Activated naive CD4-positive, alpha-beta T cell treated with anti-CD3 and anti-CD28 coated beads for 36 hours (primary cell): ENCODE data around the gene BDP1. TPM values are rescaled to one million over a fixed set of nuclear protein-coding genes. Genes with fewer than 3 reads are reported as not detected.
"Not testable (repeated sequence)": the region's sequence is repeated elsewhere in the genome, so short reads cannot be mapped to it uniquely, and the experiment has no call there.

Experiments used
- CTCF ChIA-PET: fragments of 350-600 bp; sonication (Branson Sonifier 250); formaldehyde crosslinking; loops from one replicate; lab custom pipeline; 2021; ENCODE audit warnings: antibody characterized with exemption; lab: Charles Lee
- DNase-seq: peaks from one replicate; pipeline ENCODE4 v3.0.0-alpha.2; 2020
- H3K27ac Mint-ChIP-seq: one replicate; pipeline ENCODE4 v1.8.0; 2021; ENCODE audit warnings: mild to moderate bottlenecking, mixed read lengths
- H3K27me3 Mint-ChIP-seq: one replicate; pipeline ENCODE4 v1.8.0; 2021; ENCODE audit warnings: low read depth, mixed read lengths
- H3K36me3 Mint-ChIP-seq: one replicate; pipeline ENCODE4 v1.8.0; 2021; ENCODE audit warnings: low read depth, mixed read lengths
- H3K4me1 Mint-ChIP-seq: one replicate; pipeline ENCODE4 v1.8.0; 2021; ENCODE audit warnings: low read depth, mixed read lengths
- H3K4me3 Mint-ChIP-seq: one replicate; pipeline ENCODE4 v1.8.0; 2021; ENCODE audit warnings: mild to moderate bottlenecking, moderate library complexity, mixed read lengths
- H3K9me3 Mint-ChIP-seq: one replicate; pipeline ENCODE4 v1.8.0; 2021; ENCODE audit warnings: mixed read lengths
- intact Hi-C: fragments of 100-400 bp; cut with micrococcal nuclease; formaldehyde crosslinking; loops from one replicate; pipeline ENCODE4 v1.15.1; 2023
- total RNA-seq, 2 experiments: library from RNA; stranded (reverse); gene quantifications; one replicate each; pipeline ENCODE4 v1.2.3, GENCODE V29; 2021

BDP1 gene, protein sequence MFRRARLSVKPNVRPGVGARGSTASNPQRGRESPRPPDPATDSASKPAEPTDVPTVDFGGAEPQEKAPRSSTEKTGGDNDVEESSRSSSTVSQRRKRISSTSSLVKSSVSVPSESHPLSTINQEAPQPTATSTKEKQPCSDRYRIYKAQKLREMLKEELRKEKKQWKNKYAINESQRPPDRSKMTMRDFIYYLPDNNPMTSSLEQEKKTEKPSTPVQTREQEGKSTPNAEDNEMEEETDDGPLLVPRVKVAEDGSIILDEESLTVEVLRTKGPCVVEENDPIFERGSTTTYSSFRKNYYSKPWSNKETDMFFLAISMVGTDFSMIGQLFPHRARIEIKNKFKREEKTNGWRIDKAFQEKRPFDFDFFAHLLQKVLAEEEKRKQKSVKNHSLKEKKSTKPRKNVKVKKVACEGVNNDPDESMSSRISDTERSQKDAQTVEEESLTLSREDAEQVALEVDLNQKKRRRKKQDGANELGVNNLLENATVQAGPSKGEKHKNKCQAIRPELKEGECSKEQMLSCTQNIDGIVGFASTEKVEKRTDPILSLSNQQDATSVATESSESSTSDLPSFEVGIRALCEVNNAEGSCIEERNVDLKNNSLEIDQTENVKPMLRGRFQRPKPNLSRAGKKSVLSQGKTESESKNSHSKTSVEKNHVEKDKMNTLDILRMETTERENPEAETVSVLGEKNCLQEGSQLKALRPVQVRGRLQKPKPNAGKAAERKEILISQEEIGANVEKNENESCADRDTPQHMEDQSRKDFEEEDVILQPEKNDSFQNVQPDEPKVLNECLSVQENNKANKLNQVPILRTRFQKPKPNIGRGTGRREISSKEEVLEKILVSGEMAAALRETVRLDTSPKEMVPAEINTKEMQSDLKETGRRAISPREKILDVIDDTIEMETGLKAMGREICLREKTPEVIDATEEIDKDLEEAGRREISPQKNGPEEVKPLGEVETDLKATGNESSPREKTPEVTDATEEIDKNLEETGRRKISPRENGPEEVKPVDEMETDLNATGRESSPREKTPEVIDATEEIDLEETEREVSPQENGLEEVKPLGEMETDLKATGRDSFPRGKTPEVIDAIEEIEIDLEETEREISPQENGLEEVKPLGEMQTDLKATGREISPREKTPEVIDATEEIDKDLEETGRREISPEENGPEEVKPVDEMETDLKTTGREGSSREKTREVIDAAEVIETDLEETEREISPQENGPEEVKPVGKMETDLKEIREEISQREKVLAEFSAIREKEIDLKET (N-terminal part only)
- total RNA-seq = 10 to 100 TPM; 20.6 to 20.8 TPM

DNA sequence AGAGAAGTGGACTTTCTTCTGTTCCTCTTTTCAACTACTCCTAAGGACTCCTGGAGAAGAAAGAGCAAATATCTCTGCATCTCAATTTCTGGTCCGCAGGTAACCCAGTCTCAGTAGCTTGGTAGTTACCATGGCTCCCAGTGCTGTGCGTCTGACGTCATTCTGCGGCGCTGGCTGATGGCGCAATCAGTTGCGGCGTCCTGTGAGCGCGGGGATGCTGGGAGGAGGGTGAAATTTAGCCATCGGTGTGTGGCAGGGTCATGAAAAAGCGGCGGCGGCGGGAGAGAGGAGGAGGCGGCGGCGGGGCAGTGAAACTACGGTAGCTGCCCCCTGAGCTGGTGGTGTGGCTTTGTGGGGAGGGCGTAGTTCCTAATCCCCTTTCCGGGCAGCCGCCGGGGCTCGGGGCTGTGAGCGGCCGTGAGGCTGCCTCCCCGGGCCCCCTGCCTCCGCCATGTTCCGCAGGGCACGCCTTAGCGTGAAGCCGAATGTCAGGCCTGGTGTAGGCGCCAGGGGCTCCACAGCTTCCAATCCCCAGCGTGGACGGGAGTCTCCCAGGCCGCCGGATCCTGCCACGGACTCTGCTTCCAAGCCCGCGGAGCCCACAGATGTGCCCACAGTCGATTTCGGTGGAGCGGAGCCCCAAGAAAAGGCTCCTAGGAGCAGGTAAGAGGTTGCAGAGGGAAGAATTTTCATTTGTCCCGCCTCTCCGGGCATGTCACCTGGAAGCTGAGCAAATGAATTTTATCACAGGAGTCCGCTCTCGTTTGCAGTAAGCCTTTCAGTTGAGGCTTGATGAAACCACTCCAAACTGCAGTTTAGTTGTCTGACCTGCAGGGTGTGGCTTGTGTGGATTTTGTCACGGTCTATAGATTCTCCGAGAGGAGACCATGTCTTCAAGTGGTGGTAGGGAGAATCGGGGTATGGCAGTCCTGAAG is at the start of gene BDP1:
BDP1 (plus strand) TSS at position 225 of the 935 bp plus-strand sequence; CDS start at position 452, 227 bp downstream.
- CTCF ChIA-PET = no interaction called here
- Mint-ChIP-seq H3K27ac (peak within 1 kb of the TSS; percentile 95), H3K4me1 (peaks cover 20% of the 10 kb centered on the region), H3K4me3 (peak within 1 kb of the TSS; percentile 92), H3K36me3 (peaks cover 13% of the 10 kb centered on the region), H3K9me3 (no peaks in the 10 kb centered on the region), H3K27me3 (peaks cover 3% of the 10 kb centered on the region)
- DNase-seq = peak; percentile 99
- intact Hi-C loops = loop anchor here (1.0 to 5.0 kb wide), 5 partner anchors 8 to 852 kb away; partner anchors contain the start of gene MCCC2

DNA sequence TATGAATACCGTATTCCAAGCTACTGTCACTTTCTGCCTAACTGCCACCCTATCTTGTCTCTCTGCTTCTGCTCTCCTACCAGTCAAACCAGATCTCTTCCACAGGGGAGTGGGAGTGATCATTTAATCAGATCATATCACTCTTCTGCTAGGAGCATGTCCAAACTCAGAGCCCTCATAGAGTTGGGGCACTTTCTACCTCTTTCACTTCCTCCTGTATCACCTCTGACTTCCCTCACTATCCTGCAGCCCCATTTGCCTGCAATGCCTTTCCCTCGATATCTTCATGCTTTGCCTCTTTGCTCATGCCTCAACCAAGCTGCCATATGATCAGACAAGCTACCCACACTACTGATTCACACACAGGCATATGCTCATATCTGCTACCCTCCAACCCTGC is 45.4 kb upstream of the BDP1 start:
- H3K36me3 Mint-ChIP-seq, CTCF ChIA-PET, DNase-seq, H3K4me1 Mint-ChIP-seq, intact Hi-C loops, H3K27ac Mint-ChIP-seq, H3K9me3 Mint-ChIP-seq, H3K4me3 Mint-ChIP-seq: not testable (repeated sequence)
- peaks cover 23% of the 10 kb centered on the region for H3K27me3 Mint-ChIP-seq

DNA sequence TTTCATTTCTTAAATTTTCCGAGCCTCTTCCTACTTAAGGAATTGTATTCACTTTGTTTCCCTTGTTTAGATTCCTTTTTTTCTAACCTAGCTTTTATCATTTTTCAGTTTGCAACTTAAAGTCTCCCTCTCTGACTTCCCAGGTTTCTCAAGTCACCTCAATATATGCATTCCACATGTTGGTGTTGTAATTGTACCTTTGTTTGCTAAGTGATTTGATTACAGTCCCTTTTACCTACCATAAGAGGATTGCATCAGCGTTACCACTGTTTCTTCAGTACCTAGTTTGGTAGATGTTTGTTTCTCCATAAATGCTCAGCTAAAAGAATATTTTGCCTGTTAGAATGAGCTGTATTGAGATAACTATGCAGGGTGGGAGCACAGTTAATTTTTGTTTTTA is 39.8 kb upstream of the BDP1 start:
- H3K9me3 Mint-ChIP-seq, H3K4me1 Mint-ChIP-seq, H3K36me3 Mint-ChIP-seq, H3K27ac Mint-ChIP-seq, H3K4me3 Mint-ChIP-seq, CTCF ChIA-PET, DNase-seq, intact Hi-C loops: not testable (repeated sequence)
- peaks cover 20% of the 10 kb centered on the region for H3K27me3 Mint-ChIP-seq

DNA sequence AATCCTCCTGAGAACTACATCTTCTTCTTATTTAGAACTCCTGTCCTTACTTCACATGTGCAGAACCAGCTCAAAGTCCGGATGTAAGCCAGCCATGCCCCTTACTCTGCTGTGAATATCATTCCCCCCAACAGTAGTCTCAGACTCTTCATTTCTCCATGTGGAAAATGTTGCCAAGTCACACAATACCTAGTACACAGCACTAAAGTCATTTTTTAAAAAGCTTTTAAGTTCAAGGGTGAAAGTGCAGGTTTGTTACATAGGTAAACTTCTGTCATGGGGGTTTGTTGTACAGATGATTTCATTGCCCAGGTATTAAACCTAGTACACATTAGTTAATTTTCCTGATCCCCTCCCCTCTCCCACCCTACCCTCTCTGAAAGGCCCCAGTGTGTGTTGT is 37.4 kb upstream of the BDP1 start:
- H3K4me1 Mint-ChIP-seq, H3K4me3 Mint-ChIP-seq, DNase-seq, CTCF ChIA-PET, H3K27ac Mint-ChIP-seq, H3K36me3 Mint-ChIP-seq, intact Hi-C loops, H3K9me3 Mint-ChIP-seq: not testable (repeated sequence)
- H3K27me3 Mint-ChIP-seq = peaks cover 11% of the 10 kb centered on the region

- H3K4me1 Mint-ChIP-seq, intact Hi-C loops, H3K4me3 Mint-ChIP-seq, DNase-seq, H3K9me3 Mint-ChIP-seq, H3K27me3 Mint-ChIP-seq, H3K36me3 Mint-ChIP-seq, H3K27ac Mint-ChIP-seq, CTCF ChIA-PET: not testable (repeated sequence)
Observed at GRCh38 chr5:71421278-71421677, 34.2 kb upstream of the BDP1 start.

DNA sequence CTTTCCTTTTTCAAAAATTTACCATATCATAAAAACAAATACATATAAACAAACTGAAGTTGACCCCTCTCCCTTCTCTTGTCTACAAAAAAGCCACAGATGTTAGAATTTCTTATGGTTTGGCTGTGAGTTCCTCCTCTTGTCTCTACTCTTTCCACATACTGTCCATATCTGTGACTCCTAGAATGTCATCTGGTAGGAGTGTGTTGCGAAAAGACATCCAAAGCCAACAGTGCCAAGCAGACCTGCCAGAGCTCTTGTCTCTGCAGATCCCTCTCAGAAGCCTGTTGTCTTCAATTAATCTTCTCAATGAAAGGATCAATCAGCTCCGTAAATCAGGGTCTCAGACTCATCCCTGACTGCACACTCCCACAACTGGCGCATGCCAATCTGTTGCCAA is 31.6 kb upstream of the BDP1 start:
- H3K4me1 Mint-ChIP-seq, H3K9me3 Mint-ChIP-seq, CTCF ChIA-PET, intact Hi-C loops, H3K36me3 Mint-ChIP-seq, H3K27me3 Mint-ChIP-seq, DNase-seq, H3K27ac Mint-ChIP-seq, H3K4me3 Mint-ChIP-seq: not testable (repeated sequence)

DNA sequence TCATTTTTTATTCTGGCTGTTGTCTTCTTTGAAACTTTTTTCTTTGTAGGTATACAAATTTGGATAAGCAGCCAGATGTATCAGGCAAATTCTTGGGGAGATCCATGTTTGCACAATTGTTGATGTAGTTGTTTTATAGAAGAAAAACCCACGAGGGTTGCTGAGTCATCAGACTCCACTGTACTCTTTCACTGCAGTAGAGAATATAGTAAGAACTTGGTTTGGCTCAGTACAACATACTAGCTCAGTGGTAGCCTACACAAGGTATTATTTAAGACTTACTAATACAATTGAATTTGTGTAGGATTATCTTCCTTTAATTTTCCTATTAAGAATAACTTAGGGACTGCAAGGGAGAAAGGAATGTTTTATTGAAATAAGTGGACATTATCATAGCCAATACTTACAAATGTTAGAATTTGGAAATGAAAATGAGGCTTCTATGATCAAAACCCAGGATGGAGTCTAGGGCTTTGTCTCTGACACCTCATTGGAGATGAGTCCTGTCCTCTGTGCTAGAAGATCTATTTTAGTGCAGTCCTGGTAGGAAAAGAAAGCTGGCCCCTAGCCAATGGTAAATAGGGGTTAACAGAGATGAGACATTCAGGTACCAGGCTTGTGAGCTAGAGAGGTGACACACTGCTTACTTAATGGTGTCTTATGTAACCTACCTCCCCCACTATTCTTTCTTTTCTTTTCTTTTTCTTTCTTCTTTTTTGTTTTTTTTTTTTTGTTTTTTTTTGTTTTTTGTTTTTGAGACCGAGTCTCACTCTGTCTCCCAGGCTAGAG is 28.6 kb upstream of the BDP1 start:
- H3K4me3 Mint-ChIP-seq, H3K9me3 Mint-ChIP-seq, H3K27me3 Mint-ChIP-seq, DNase-seq, H3K36me3 Mint-ChIP-seq, H3K4me1 Mint-ChIP-seq, CTCF ChIA-PET, H3K27ac Mint-ChIP-seq, intact Hi-C loops: not testable (repeated sequence)

DNA sequence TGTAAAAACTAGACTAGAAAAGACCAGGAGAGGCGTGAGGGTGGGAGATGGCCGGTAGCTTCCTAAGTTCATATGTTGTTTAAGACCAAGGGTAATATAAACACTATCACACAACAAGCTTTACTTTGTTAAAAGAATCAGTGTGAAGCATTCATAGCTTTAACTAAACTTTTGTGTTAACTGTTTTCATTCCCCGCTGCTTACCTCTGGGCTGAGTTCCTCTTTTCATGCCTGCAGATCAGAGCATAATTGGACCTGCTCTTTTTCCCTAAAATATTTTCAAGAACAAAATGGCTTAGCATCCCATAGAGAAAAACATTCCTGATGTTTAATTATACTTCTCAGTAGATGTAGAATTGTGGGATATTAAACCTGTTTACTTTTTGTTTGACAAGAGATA is 23.0 kb upstream of the BDP1 start:
- H3K4me1 Mint-ChIP-seq, H3K9me3 Mint-ChIP-seq, H3K36me3 Mint-ChIP-seq, H3K27ac Mint-ChIP-seq, intact Hi-C loops, CTCF ChIA-PET, H3K4me3 Mint-ChIP-seq, DNase-seq, H3K27me3 Mint-ChIP-seq: not testable (repeated sequence)

DNA sequence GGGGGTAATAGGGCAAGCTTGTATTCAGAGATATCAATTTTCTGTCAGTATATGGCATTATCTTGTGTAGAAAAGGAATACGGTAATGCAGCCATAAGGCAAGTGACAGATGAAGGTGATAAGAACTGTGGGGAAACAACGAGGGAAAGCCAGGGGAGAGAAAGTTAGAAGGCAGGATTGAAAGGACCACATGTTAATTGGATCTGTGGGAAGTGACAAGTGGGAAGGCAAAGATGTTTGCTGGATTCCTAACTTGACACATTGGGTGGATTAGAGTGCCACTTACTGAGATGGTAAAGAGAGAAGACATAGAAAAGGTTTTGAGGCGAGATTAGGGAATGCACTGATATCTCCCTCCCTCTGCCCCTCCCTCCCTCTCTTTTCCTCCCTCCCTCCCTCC is 20.6 kb upstream of the BDP1 start:
- intact Hi-C loops, H3K36me3 Mint-ChIP-seq, H3K4me3 Mint-ChIP-seq, H3K27ac Mint-ChIP-seq, CTCF ChIA-PET, DNase-seq, H3K27me3 Mint-ChIP-seq, H3K4me1 Mint-ChIP-seq, H3K9me3 Mint-ChIP-seq: not testable (repeated sequence)

- intact Hi-C loops, CTCF ChIA-PET, H3K36me3 Mint-ChIP-seq, H3K9me3 Mint-ChIP-seq, H3K27ac Mint-ChIP-seq, DNase-seq, H3K4me3 Mint-ChIP-seq: not testable (repeated sequence)
- Mint-ChIP-seq H3K4me1 (peaks cover 10% of the 10 kb centered on the region), H3K27me3 (peaks cover 24% of the 10 kb centered on the region)
Observed at GRCh38 chr5:71441564-71441963, 13.9 kb upstream of the BDP1 start.

DNA sequence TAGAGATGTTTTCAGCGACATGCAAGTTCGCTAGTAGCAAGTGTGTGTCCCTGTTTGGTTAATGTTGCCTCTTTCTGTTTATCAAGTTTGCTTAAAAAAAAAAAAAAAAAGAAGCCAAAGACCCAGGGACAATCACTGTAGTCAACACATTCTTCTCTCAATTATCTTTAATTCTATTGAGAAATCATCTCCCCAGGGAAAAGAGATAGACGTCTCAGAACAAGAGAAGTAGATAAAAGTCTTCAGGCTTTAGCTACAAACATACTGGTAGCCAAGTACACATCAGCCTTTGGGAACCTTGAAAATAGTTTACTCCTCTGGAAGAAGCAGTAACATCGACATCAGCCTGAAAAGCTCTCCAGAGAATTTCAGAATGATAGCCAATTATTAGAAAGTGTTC is 11.6 kb upstream of the BDP1 start:
- H3K4me3 Mint-ChIP-seq, H3K36me3 Mint-ChIP-seq, intact Hi-C loops, H3K27ac Mint-ChIP-seq, CTCF ChIA-PET, H3K9me3 Mint-ChIP-seq, DNase-seq: not testable (repeated sequence)
- Mint-ChIP-seq H3K27me3 (peaks cover 23% of the 10 kb centered on the region), H3K4me1 (peaks cover 14% of the 10 kb centered on the region)
